ELR (cell line): ENCODE data around the gene FLT1.

Source experiments
- DNase-seq: peaks from one replicate; pipeline ENCODE4 v3.0.0-alpha.2; 2015; ENCODE audit warnings: low read depth

FLT1 gene

GRCh38 chr13:28494778-28495537 lies at the start of gene FLT1:
Gene FLT1 (minus strand): TSS chr13:28495128. CDS start chr13:28494843, 285 bp downstream.
- peak; percentile 80 for DNase-seq

- DNase-seq: no peak
Observed at GRCh38 chr13:28544026-28544425, 49.1 kb upstream of the FLT1 start.

- DNase-seq: no peak
Observed at GRCh38 chr13:28542804-28543203, 47.9 kb upstream of the FLT1 start.

GRCh38 chr13:28541966-28542365 lies 47.0 kb upstream of the FLT1 start:
- no peak for DNase-seq

GRCh38 chr13:28540612-28541011 lies 45.7 kb upstream of the FLT1 start:
- DNase-seq: peak; percentile 19

- DNase-seq: no peak
Observed at GRCh38 chr13:28539625-28540286, 44.8 kb upstream of the FLT1 start.

GRCh38 chr13:28538932-28539331 lies 44.0 kb upstream of the FLT1 start:
- no peak for DNase-seq

GRCh38 chr13:28537171-28537570 lies 42.2 kb upstream of the FLT1 start:
- no peak for DNase-seq

- no peak for DNase-seq
Observed at GRCh38 chr13:28536371-28536770, 41.4 kb upstream of the FLT1 start.

- no peak for DNase-seq
Observed at GRCh38 chr13:28535734-28536133, 40.8 kb upstream of the FLT1 start.

- DNase-seq: no peak
Observed at GRCh38 chr13:28534801-28535200, 39.9 kb upstream of the FLT1 start.

- no peak for DNase-seq
Observed at GRCh38 chr13:28534210-28534609, 39.3 kb upstream of the FLT1 start.

- peak; percentile 28 for DNase-seq
Observed at GRCh38 chr13:28533441-28534166, 38.7 kb upstream of the FLT1 start.

- DNase-seq: no peak
Observed at GRCh38 chr13:28533125-28533436, 38.2 kb upstream of the FLT1 start.

- DNase-seq: peak; percentile 45
Observed at GRCh38 chr13:28532388-28533124, 37.6 kb upstream of the FLT1 start.

GRCh38 chr13:28531845-28532387 lies 37.0 kb upstream of the FLT1 start:
- peak; percentile 65 for DNase-seq

- peak; percentile 77 for DNase-seq
Observed at GRCh38 chr13:28531077-28531844, 36.3 kb upstream of the FLT1 start.

- DNase-seq: peak; percentile 63
Observed at GRCh38 chr13:28530729-28531076, 35.8 kb upstream of the FLT1 start.

GRCh38 chr13:28529836-28530235 lies 34.9 kb upstream of the FLT1 start:
- no peak for DNase-seq

- DNase-seq: peak; percentile 68
Observed at GRCh38 chr13:28528848-28529247, 33.9 kb upstream of the FLT1 start.

- no peak for DNase-seq
Observed at GRCh38 chr13:28528388-28528787, 33.5 kb upstream of the FLT1 start.
